Transverse colon (tissue), 4 donors: ENCODE data around the gene ARMC6.

ENCODE experiments used
- CTCF ChIP-seq, 5 experiments: fragments of 200-600 bp in 3 of 5; fragments of 450-650 bp in 2 of 5; sonication (generic) in 3 of 5; IDR thresholded peaks; 1 replicate in 2 of 5; 2 replicates in 3 of 5; pipeline ENCODE4 v1.5.1; 2016 to 2017; ENCODE audit warnings: antibody characterized with exemption in 5 of 5, inconsistent platforms in 3 of 5, mild to moderate bottlenecking in 2 of 5, moderate library complexity in 1 of 5
- POLR2AphosphoS5 ChIP-seq, 3 donors: sonication (generic); formaldehyde crosslinking; IDR thresholded peaks; one replicate each; pipeline ENCODE4 v1.6.1; 2016; ENCODE audit warnings: antibody characterized with exemption in 3 of 3

- TF ChIP-seq POLR2AphosphoS5 (IDR thresholded peaks at IDR 0.05) (no peak), CTCF (IDR thresholded peaks at IDR 0.05) (no peak)
Measured at GRCh38 chr19:18991468-18991867, 41.9 kb upstream of the ARMC6 start.
